ENCODE data around the gene HEATR5A. TPM values are rescaled to one million over a fixed set of nuclear protein-coding genes. Genes with fewer than 3 reads are reported as not detected.

The HEATR5A gene
- total and polyA plus RNA-seq, 2 of the 13 experiments (the other 11 are each of a cell fraction or from before 2014, with no cell fraction given) = 36.4 to 105 TPM

DNA sequence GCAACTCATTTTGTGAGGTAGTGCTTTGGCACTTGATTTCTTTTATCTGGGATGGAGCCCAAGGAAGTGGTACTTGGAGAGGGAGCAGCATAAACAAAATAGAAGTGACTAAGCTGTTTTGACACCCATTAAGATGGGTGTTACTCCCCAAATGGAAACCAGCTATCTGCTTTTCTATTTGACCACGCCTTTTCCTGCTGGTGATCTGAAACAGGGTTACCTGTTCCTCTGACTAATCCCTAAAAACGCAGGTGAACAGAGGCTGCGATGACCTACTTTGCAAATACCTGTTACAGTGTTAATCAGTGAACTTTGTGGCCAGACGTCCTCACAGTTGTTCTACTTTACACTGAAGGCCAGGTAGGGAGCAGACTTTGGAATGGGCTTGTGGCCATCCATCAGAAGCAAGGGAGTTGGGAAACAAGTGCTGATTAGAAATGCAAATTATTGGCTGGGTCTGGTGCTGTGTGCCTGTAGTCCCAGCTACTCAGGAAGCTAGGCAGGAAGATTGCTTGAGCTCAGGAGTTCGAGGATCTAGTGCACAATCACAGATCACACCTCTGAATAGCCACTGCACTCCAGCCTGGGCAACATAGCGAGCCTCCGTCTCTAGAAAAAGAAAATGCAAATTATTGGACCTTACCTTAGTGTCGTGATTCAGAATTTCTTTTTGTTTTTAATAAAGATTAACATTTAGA, 154.5 kb downstream of the HEATR5A start (continued):
- TF ChIP-seq, protein P1, sequence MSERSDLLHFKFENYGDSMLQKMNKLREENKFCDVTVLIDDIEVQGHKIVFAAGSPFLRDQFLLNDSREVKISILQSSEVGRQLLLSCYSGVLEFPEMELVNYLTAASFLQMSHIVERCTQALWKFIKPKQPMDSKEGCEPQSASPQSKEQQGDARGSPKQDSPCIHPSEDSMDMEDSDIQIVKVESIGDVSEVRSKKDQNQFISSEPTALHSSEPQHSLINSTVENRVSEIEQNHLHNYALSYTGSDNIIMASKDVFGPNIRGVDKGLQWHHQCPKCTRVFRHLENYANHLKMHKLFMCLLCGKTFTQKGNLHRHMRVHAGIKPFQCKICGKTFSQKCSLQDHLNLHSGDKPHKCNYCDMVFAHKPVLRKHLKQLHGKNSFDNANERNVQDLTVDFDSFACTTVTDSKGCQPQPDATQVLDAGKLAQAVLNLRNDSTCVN (CRISPR knock-in tag; IDR thresholded peaks at IDR 0.05; ENCODE audit: borderline replicate concordance) = peak; percentile 84
- TF ChIP-seq DPF2 (CRISPR knock-in tag; IDR thresholded peaks at IDR 0.05; ENCODE audit: borderline replicate concordance, low read depth) = peak; percentile 95
- no peak for TF ChIP-seq GPBP1L1 (CRISPR knock-in tag; IDR thresholded peaks at IDR 0.05)
- TF ChIP-seq, protein P2, sequence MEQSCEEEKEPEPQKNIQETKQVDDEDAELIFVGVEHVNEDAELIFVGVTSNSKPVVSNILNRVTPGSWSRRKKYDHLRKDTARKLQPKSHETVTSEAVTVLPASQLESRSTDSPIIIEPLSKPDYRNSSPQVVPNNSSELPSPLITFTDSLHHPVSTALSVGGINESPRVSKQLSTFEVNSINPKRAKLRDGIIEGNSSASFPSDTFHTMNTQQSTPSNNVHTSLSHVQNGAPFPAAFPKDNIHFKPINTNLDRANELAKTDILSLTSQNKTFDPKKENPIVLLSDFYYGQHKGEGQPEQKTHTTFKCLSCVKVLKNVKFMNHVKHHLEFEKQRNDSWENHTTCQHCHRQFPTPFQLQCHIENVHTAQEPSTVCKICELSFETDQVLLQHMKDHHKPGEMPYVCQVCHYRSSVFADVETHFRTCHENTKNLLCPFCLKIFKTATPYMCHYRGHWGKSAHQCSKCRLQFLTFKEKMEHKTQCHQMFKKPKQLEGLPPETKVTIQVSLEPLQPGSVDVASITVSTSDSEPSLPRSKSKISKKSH (CRISPR knock-in tag; IDR thresholded peaks at IDR 0.05; ENCODE audit: borderline replicate concordance) = no peak
- TF ChIP-seq SETDB1 (CRISPR knock-in tag; IDR thresholded peaks at IDR 0.05; ENCODE audit: borderline replicate concordance) = no peak
- TF ChIP-seq SPEN (CRISPR knock-in tag; IDR thresholded peaks at IDR 0.05; ENCODE audit: low read depth) = no peak; the same call in 1 of the 2 replicates
- TF ChIP-seq ZNF205 (CRISPR knock-in tag; IDR thresholded peaks at IDR 0.05) = peak; percentile 84; the same call in 1 of the 2 replicates
- TF ChIP-seq ZNF768 (CRISPR knock-in tag; IDR thresholded peaks at IDR 0.05) = no peak; the same call in 1 of the 2 replicates
- TF ChIP-seq ZNF143 (CRISPR knock-in tag; IDR thresholded peaks at IDR 0.05) = peak; percentile 45; the same call in 1 of the 2 replicates
- TF ChIP-seq ZNF605 (CRISPR knock-in tag; IDR thresholded peaks at IDR 0.05) = 0 out of 2 replicates have a peak, but pooled peaks have one; percentile 71
- TF ChIP-seq ZNF232 (CRISPR knock-in tag; IDR thresholded peaks at IDR 0.05; ENCODE audit: borderline replicate concordance) = no peak; the same call in 1 of the 2 replicates
- peak; percentile 96 for TF ChIP-seq ZNF230 (CRISPR knock-in tag; IDR thresholded peaks at IDR 0.05)
- no peak for TF ChIP-seq RFXANK (CRISPR knock-in tag; IDR thresholded peaks at IDR 0.05)
- TF ChIP-seq, protein P3, sequence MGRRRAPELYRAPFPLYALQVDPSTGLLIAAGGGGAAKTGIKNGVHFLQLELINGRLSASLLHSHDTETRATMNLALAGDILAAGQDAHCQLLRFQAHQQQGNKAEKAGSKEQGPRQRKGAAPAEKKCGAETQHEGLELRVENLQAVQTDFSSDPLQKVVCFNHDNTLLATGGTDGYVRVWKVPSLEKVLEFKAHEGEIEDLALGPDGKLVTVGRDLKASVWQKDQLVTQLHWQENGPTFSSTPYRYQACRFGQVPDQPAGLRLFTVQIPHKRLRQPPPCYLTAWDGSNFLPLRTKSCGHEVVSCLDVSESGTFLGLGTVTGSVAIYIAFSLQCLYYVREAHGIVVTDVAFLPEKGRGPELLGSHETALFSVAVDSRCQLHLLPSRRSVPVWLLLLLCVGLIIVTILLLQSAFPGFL (CRISPR knock-in tag; IDR thresholded peaks at IDR 0.05) = no peak
- TF ChIP-seq ZNF879 (CRISPR knock-in tag; IDR thresholded peaks at IDR 0.05) = peak; percentile 78; the same call in 1 of the 2 replicates
- peak; percentile 60 for TF ChIP-seq GATAD1 (CRISPR knock-in tag; IDR thresholded peaks at IDR 0.05)
- no peak for TF ChIP-seq ZNF256 (CRISPR knock-in tag; conservative IDR thresholded peaks at IDR 0.05)
- TF ChIP-seq, protein P4, sequence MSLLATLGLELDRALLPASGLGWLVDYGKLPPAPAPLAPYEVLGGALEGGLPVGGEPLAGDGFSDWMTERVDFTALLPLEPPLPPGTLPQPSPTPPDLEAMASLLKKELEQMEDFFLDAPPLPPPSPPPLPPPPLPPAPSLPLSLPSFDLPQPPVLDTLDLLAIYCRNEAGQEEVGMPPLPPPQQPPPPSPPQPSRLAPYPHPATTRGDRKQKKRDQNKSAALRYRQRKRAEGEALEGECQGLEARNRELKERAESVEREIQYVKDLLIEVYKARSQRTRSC (CRISPR knock-in tag; IDR thresholded peaks at IDR 0.05; ENCODE audit: low read depth) = no peak
- TF ChIP-seq RBM22 (optimal IDR thresholded peaks at IDR 0.05; ENCODE audit: low read length) = no peak
- TF ChIP-seq SYNCRIP (IDR thresholded peaks at IDR 0.05; ENCODE audit: insufficient read depth, low read depth, low read length) = no peak
- peak; percentile 70 for TF ChIP-seq NCOA2 (CRISPR knock-in tag; IDR thresholded peaks at IDR 0.05)
- peak; percentile 34; the same call in 1 of the 2 replicates for TF ChIP-seq ZNF343 (CRISPR knock-in tag; IDR thresholded peaks at IDR 0.05)
- TF ChIP-seq CSRNP1 (CRISPR knock-in tag; IDR thresholded peaks at IDR 0.05) = peak; percentile 29; the same call in 1 of the 2 replicates
